HG02981 (cell line): Measurements from ENCODE around the gene PLA2G3.

Experiments used
- ATAC-seq: cut with Tn5 transposase; IDR thresholded peaks from one replicate; pipeline ENCODE4 v1.9.1; 2021; ENCODE audit warnings: mild to moderate bottlenecking, moderate library complexity; ENCODE audit not compliant: unreplicated experiment

The PLA2G3 gene

GRCh38 chr22:31088233-31088986 lies 51.9 kb downstream of the PLA2G3 start:
- ATAC-seq, result no peak

- no peak for ATAC-seq
Measured at GRCh38 chr22:31087744-31088215, 52.5 kb downstream of the PLA2G3 start.

- ATAC-seq, result no peak
Measured at GRCh38 chr22:31086703-31087330, 53.5 kb downstream of the PLA2G3 start.

- no peak for ATAC-seq
Measured at GRCh38 chr22:31085928-31086327, 54.4 kb downstream of the PLA2G3 start.

GRCh38 chr22:31085493-31085824 lies 54.8 kb downstream of the PLA2G3 start:
- ATAC-seq, result no peak

- peak; percentile 59 for ATAC-seq
Measured at GRCh38 chr22:31084811-31085492, 55.4 kb downstream of the PLA2G3 start.
